Endodermal cell (in vitro differentiated cells): ENCODE data around the gene HMCN2. TPM values are rescaled to one million over a fixed set of nuclear protein-coding genes. Genes with fewer than 3 reads are reported as not detected.

Source experiments
- DNase-seq: peaks from one replicate; pipeline ENCODE4 v3.0.0-alpha.2; 2017
- H3K27ac ChIP-seq: 2 replicates; pipeline ENCODE4 v1.5.1; 2013; ENCODE audit warnings: mild to moderate bottlenecking, low read depth, low read length, moderate library complexity
- H3K27me3 ChIP-seq: 2 replicates; pipeline ENCODE4 v1.6.1; 2013; ENCODE audit warnings: mild to moderate bottlenecking, low read length, moderate library complexity; ENCODE audit not compliant: insufficient read depth, control insufficient read depth, poor library complexity, severe bottlenecking
- H3K36me3 ChIP-seq: 2 replicates; pipeline ENCODE4 v1.7.0; 2013; ENCODE audit warnings: mild to moderate bottlenecking, low read length, moderate library complexity; ENCODE audit not compliant: control insufficient read depth, insufficient read depth
- H3K4me1 ChIP-seq: one replicate; pipeline ENCODE4 v1.7.0; 2013; ENCODE audit warnings: low read length; ENCODE audit not compliant: control insufficient read depth, insufficient read depth
- H3K4me3 ChIP-seq: 2 replicates; pipeline ENCODE4 v1.5.1; 2013; ENCODE audit warnings: mild to moderate bottlenecking, low read length, moderate library complexity
- H3K9ac ChIP-seq: 2 replicates; pipeline ENCODE4 v1.6.1; 2013; ENCODE audit warnings: mild to moderate bottlenecking, low read length, moderate library complexity; ENCODE audit not compliant: poor library complexity, severe bottlenecking; ENCODE audit errors: extremely low read depth
- H3K9me3 ChIP-seq: 2 replicates; pipeline ENCODE4 v1.6.1; 2013; ENCODE audit warnings: mild to moderate bottlenecking, low read length, moderate library complexity; ENCODE audit not compliant: control insufficient read depth
- H3K27ac Mint-ChIP-seq: 2 replicates; pipeline ENCODE4 v1.8.0; 2020; ENCODE audit warnings: mixed read lengths
- H3K27me3 Mint-ChIP-seq: 2 replicates; pipeline ENCODE4 v1.8.0; 2021; ENCODE audit warnings: mild to moderate bottlenecking, mixed read lengths; ENCODE audit not compliant: insufficient read depth
- H3K36me3 Mint-ChIP-seq: 2 replicates; pipeline ENCODE4 v1.8.0; 2020; ENCODE audit warnings: low read depth, mixed read lengths
- H3K4me1 Mint-ChIP-seq: 2 replicates; pipeline ENCODE4 v1.8.0; 2020; ENCODE audit warnings: mixed read lengths
- H3K4me3 Mint-ChIP-seq: 2 replicates; pipeline ENCODE4 v1.8.0; 2020; ENCODE audit warnings: mild to moderate bottlenecking, moderate library complexity, mixed read lengths
- H3K9me3 Mint-ChIP-seq: 2 replicates; pipeline ENCODE4 v1.8.0; 2020; ENCODE audit warnings: mild to moderate bottlenecking, mixed read lengths
- CTCF ChIP-seq: fragments of 200-600 bp; sonication (generic); conservative IDR thresholded peaks from 2 replicates; pipeline ENCODE4 v1.5.0; 2021; ENCODE audit warnings: antibody characterized with exemption, mild to moderate bottlenecking
- WGBS, 2 experiments: methylation state at CpG; one replicate each; pipeline versions ENCODE4 v1.1.5 to v1.1.7; 2013; ENCODE audit warnings: missing lambda C conversion rate in 2 of 2, mixed read lengths in 1 of 2; ENCODE audit not compliant: insufficient coverage in 1 of 2, insufficient read length in 1 of 2; 5-methylcytosine and 5-hydroxymethylcytosine counted together
- total RNA-seq, 2 donors: library from RNA; stranded (reverse); fragmentation: NEBNext Ultra II Directional in 1 of 2; extraction: Animal tissue kit (Norgen Biotek cat#: 25700) in 1 of 2; gene quantifications; 2 replicates in 1 of 2; 3 replicates in 1 of 2; pipeline ENCODE4 v1.2.1, GENCODE V29; 2021

Gene HMCN2
- total RNA-seq, 2 donors from 2014 or later = 3.3 to 3.9 TPM

- no peak for TF ChIP-seq CTCF
- H3K9ac ChIP-seq = no peak overlapping the region
- H3K27me3 ChIP-seq = no peaks in the 10 kb centered on the region
- H3K4me3 Mint-ChIP-seq = no peak overlapping the region
- no peak overlapping the region for H3K4me3 ChIP-seq
- no peaks in the 10 kb centered on the region for H3K36me3 Mint-ChIP-seq
- H3K27ac ChIP-seq = no peak overlapping the region
- DNase-seq = no peak
- H3K4me1 ChIP-seq = no peaks in the 10 kb centered on the region
- no peaks in the 10 kb centered on the region for H3K27me3 Mint-ChIP-seq
- H3K9me3 ChIP-seq = no peaks in the 10 kb centered on the region
- no peaks in the 10 kb centered on the region for H3K9me3 Mint-ChIP-seq
- no peaks in the 10 kb centered on the region for H3K36me3 ChIP-seq
- no peaks in the 10 kb centered on the region for H3K4me1 Mint-ChIP-seq
- H3K27ac Mint-ChIP-seq = no peak overlapping the region
- 76 to 89% methylated on average over 4 to 11 of the region's 11 CpGs for WGBS, 2 experiments
Observed at GRCh38 chr9:130349398-130349797, 83.8 kb downstream of the HMCN2 start.

- TF ChIP-seq CTCF = no peak
- Histone ChIP-seq H3K27ac (no peak overlapping the region), H3K9ac (no peak overlapping the region), H3K27me3 (no peaks in the 10 kb centered on the region), H3K4me3 (no peak overlapping the region), H3K9me3 (no peaks in the 10 kb centered on the region), H3K4me1 (no peaks in the 10 kb centered on the region), H3K36me3 (no peaks in the 10 kb centered on the region)
- H3K4me1 Mint-ChIP-seq = no peaks in the 10 kb centered on the region
- no peaks in the 10 kb centered on the region for H3K9me3 Mint-ChIP-seq
- H3K27ac Mint-ChIP-seq = no peak overlapping the region
- H3K27me3 Mint-ChIP-seq = no peaks in the 10 kb centered on the region
- no peak overlapping the region for H3K4me3 Mint-ChIP-seq
- WGBS, 2 experiments = 92 to 94% methylated on average over 10 to 14 of the region's 14 CpGs
- H3K36me3 Mint-ChIP-seq = no peaks in the 10 kb centered on the region
- DNase-seq = no peak
Observed at GRCh38 chr9:130351343-130351742, 85.8 kb downstream of the HMCN2 start.

- Histone ChIP-seq H3K4me3 (no peak overlapping the region), H3K4me1 (no peaks in the 10 kb centered on the region), H3K9ac (no peak overlapping the region), H3K27ac (no peak overlapping the region), H3K36me3 (no peaks in the 10 kb centered on the region), H3K27me3 (no peaks in the 10 kb centered on the region), H3K9me3 (no peaks in the 10 kb centered on the region)
- Mint-ChIP-seq H3K9me3 (no peaks in the 10 kb centered on the region), H3K36me3 (no peaks in the 10 kb centered on the region), H3K27ac (no peak overlapping the region), H3K4me3 (no peak overlapping the region), H3K4me1 (no peaks in the 10 kb centered on the region), H3K27me3 (no peaks in the 10 kb centered on the region)
- no peak for DNase-seq
- 89 to 94% methylated on average over 8 to 10 of the region's 10 CpGs for WGBS, 2 experiments
- no peak for TF ChIP-seq CTCF
Observed at GRCh38 chr9:130352081-130352480, 86.5 kb downstream of the HMCN2 start.
